Measurements from ENCODE around the gene MYMK.
A peak's percentile ranks its signal among the peaks of the same experiment; 100 is the strongest.

The MYMK gene

DNA sequence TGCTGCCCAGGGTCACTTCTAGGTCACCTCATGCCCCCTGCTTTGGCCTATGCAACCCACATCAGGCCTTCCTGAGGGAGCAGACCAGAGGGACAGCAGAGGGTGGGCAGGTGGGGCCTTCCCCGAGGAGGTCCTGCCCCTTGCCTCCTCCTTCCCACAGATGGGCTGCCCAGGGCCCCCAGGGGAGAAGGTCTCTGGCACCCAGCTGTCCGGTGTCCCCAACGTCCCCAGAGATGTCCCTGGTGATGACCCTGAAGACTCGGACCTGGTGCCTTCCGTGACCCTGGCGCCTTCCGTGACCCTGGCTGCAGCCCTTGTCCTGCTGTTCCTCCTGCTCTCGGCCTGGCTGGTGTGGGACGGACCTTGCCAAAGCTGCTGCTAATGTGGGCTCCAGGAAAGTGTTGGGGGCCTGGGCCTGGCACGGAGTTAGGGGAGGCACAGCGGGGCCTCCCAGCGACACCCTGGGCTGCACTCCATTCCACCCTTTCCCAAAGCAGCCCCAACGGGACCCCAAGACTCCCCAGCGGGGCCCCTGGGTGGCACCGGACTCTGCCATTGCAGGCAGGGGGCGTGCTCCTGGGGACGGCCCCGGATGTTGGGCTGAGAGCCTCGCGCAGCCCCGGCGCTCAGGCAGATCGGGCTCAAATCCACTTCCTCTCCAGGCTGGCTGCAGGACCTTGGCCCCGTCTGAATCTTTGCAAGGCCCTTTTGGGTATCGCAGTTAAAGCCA, 39.1 kb downstream of the MYMK start:
- no peak for DNase-seq (ENCODE audit: low read depth in 2 of 2)

DNA sequence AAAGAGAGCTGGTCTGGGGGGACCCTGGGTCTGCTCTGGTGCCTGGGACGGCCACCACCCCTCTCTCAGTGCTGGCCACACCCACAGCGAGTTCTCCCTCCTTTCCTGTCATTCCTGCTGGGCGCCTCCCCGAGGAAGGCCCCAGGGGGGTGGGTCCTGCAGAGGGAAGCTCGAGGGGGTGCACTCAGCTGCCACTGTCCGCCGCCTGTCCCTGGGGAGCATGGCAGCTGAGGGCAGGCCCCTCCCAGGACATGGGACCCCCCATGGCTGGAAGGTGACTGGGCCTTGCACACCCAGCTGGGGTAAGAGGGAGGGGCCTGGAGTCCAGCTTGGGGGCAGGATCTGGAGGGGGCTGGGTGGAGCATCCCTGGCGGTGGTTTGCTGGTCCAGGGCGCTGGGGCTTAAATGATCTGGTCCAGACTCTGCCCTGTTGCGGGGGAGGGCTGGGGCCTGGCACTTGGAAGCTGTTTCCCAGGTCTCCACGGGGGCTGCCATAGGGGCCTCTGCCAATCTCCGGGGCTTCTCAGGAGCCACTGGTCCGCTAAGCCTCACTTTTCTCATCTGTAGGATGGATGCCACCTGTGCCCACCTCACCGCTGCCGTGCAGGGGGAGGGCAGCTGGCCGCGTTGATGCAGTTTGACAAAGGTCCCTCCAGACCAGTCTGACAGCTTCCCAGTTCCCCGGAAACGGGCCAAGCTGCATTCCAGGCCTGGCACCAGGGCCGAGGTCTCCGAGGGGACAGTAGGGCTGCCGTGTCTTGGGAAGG, 39.9 kb downstream of the MYMK start:
- DNase-seq (ENCODE audit: low read depth in 2 of 2) = no peak

DNA sequence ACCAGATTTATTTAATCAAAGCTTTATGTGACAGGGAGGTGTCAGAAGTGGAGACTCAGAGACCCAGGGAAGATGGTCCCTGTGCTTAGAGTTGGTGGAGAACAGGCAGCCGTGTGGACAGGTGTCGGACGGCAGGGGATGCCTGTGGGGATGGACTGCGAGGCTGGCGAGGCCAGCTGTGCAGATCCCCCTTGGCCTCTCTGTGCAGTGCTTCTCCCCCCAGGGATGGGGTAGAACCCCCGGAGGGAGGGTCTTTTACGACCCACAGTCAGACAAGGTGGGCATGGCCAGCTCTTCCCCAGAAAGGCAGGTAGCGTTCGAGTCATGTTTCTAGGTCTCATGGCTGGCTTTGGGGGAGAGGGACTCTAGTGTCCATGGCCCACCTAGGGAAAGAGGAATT, 41.1 kb downstream of the MYMK start:
- no peak for DNase-seq (ENCODE audit: low read depth in 2 of 2)

DNA sequence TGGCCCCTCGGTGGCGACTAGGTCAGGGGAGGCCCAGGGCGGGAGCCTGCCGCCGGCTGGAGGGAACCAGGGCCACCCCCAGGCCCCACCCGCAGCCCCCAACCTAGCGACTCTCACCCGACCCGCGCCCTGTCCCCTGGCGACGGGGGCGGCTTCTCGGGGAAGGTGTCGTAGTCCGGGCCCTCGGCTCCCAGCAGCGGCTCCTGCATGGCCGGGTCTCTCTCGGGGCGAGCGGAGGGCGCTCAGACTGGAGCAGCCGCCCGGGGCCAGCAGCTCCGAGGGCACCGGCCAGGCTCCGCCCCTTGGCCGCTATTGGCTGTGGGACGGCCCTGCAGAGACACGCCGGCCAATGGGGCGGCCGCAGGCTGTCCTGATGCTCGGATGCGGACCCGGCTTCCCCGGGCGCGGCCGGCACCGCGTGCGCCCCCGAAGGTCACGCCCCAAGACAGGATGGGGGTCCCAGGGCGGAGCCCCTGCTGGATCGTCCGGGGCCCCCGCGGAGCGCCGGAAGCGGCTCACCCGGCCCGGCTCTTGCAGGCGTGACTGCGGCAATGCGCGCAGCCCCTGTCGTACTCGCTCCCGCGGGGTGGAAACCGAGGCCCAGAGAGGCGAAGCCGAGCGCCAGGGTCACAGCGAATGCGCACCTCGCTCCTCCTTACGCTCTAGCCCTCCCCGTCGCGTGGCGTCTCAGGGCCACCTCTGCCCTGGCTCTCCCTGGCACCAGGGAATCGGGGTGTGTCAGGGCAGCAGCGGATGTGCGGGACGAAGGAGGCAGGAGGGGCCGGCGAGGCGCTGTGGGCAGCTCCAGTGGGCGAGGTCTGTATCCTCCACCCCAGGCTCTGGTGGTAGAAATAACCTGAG, 45.7 kb downstream of the MYMK start, which contains the start of gene SLC2A6:
SLC2A6 (minus strand) TSS at position 249 of the 861 bp plus-strand sequence; CDS start at position 209, 40 bp downstream.
- DNase-seq (ENCODE audit: low read depth in 2 of 2) = peak; percentile 31 to 37

DNA sequence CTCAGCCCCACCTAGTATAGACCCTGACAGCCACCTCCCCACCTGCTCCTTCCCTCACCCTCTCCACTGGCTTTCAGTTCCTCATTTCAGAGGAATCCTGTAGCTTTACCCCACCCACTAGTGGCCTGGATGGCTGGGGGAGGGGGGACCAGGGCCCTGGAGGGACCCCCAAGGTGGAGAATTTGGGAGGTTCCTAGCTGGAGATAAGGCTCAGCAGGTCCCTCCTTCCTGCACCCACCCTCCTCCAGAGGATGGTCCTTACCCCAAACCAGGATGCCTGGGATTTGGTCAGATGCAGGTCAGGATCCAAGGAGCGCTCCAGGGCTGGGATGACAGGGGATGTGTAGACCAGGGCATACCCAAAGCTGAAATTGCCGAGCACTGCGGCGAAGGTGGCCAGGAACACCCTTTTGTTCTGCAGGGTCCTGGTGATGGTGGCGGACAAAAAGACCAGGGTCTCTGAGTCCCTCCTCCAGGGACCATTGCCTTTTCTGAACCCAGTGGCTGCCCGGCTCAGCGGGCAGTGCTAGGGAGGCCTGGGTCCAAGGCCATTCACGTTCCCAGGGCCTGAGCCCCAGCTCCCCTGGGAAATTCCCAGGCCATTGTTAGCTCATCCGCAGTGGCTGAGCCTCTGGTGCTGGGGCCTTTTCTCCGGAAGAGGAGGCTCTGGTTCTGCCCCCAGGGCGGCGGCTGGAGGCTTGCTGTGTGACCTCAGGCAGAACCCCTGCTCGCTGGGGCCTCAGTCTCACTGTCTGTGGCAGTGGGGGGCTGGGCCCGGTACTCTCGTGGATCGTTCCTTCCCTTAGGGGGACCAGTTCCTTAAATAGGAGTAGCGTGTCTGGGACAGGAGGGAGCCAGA, 46.5 kb downstream of the MYMK start:
- no peak for DNase-seq (ENCODE audit: low read depth in 2 of 2)

DNA sequence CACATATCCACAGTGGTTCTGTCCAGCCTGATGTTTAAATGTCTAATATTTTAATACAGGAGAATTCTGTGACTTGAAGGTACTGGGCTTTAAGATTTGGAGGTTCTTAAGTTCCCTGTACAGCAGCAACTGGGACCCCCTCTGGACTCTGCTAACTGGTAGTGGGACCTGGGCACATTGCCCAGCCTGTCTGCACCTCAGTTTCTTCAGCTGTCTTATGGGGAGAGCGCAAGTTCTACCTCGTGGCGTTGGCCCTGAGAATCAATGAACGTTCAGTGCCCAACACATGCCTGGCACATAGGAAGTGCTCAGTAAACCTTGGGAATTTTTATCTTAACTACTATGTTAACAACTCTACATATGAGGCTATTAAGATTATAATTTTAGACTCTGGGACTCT, 47.3 kb downstream of the MYMK start:
- DNase-seq (ENCODE audit: low read depth in 2 of 2) = no peak

DNA sequence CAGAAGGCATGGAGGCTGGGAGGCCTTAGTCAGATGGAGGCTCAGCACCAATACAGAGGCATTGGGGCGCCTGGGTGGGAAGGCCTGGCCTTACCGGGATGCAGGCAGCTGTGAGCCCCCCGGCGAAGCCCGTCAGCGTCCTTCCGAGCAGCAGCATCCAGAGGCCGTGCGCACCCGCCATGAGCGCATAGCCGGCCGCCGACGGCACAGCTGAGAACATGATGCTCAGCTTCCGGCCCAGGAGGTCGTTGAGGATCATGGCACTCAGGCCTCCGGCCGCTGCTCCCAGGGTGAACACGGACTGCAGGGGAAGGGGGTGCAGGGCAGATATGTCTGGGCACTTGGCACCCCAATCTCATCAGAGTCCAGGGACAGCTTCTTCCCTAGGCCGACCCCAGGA, 47.8 kb downstream of the MYMK start:
- no peak for DNase-seq (ENCODE audit: low read depth in 2 of 2)

DNA sequence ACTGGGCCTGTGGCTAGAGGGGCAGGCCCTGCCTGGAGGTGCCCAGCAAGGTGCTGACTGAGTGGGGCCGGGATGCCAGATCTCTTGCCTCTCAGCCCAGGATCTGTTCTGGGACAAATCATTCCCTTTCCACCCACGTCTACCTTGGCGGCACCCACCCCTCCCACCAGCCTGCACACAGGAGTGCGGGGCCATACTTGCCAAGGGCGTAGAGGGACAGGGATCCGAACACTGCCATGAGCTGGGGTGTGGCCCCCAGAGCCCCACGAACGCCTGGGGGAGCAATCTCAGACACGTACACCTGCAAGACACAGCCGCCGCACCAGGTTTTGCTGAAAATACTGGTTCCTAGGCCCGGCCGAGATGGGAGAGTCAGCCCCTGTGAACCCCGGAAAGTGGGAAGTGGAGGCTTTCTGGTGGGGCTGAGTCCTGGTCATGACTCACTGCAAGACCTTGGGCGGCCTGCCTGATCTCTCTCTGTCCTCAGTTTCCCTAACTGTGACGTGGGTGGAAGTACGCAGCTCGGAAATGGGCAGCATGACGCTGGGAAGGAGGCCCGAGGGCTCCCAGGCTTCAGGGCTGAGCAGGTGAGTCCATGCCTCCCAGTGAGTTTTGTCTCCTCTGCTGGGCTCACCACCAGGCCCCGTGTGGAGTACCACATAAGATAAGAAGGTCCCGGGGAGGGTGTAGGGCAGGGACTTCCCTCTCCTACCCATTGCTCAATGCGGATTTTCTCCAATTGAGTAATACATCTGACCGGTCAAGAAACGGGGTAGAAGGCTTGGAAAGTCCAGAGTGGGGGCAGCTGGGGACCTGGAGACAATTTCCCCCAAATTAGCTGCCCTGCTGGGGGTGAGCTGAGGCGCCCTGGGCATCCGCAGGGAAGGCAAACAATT, 48.5 kb downstream of the MYMK start:
- DNase-seq (ENCODE audit: low read depth in 2 of 2) = no peak

DNA sequence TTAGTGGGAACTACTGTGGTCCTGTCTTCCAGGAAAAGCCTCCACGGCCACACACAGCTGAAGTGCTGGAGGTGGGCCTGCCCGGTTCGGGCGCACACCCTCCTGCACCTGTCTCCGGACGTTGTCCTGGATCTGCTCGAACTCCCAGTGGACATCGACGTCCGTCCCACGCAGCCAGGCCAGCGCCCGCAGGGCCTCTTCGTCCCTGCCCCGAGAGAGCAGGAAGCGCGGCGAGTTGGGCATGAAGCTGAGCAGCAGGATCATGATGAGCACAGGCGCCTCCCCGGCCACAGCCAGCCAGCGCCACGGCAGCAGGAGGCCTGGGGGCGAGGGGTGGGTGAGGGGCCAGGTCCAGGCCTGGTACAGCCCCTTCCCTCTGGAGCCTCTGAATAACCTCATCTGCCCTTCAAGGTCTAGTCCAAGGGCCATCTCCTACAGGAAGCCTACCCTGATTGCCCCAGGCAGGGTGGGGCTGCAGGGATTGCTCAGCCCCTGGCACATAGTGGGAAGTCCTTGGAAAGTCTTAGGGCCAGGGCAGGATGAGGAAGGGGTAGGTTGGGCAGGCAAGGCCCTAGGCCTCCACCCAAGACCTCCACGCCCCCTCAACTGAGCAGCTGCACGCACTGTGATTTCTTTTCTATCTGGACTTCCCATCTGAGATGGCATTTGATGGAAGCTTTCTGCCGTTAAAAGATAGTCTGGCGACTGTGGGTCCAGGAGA, 49.3 kb downstream of the MYMK start:
- DNase-seq (ENCODE audit: low read depth in 2 of 2) = no peak

DNA sequence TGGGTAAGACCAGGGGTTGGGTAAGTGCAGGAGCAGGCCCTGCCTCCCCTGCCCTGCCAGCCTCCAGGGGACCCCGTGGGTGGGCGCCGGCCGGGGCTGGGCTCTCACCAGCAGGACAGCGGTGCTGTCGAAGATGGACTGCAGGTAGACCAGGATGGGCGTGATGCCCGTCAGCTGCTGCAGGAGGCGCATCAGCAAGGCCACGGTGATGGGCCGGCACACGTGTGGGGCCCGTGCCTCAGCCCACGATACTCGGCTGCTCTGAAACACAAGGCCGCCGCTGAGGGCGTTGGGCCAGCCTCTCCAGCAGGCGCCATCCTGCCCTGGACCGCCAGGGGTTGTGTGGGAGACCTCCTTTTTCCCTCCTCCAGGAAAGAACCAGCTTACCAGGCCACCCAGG, 49.9 kb downstream of the MYMK start:
- DNase-seq (ENCODE audit: low read depth in 2 of 2) = no peak

DNA sequence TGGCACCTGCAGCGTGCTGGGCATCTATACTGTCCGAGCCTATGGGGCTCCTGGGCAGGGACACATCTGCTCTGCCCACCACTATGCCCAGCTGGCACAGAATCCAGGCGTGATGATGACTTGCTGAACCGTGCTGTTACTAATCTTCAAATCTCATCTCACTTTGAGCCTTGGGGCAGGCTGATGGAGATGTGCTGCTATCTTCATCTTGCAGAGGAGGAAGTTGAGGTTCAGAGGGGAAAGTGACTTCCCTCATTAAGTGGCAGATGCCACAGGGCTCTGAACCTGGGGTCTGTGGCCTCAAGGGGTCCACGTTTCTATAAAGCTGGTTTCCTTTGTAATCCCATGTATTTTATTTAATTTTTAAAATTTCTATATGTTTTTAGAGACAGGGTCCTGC, 50.5 kb downstream of the MYMK start:
- DNase-seq (ENCODE audit: low read depth in 2 of 2) = no peak

DNA sequence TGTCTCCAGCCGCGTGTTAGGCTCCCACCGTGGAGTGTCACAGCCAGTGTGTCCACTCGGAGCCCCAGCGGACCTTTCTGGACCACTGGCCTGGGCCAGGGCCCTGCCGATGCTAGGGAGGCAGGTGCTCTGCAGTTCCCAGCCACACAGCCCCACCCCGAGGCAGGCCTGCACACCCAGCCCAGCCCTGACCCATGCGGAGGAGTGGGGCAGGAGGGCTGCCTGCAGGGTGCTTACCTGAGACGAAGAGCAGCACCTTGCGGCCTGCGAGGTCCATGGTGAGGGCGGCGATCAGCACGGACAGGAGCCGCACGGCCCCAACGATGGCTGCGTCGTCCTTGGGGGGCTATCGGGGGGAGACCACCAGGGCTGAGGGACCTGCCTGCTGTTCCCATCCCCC, 51.0 kb downstream of the MYMK start:
- no peak for DNase-seq (ENCODE audit: low read depth in 2 of 2)

DNA sequence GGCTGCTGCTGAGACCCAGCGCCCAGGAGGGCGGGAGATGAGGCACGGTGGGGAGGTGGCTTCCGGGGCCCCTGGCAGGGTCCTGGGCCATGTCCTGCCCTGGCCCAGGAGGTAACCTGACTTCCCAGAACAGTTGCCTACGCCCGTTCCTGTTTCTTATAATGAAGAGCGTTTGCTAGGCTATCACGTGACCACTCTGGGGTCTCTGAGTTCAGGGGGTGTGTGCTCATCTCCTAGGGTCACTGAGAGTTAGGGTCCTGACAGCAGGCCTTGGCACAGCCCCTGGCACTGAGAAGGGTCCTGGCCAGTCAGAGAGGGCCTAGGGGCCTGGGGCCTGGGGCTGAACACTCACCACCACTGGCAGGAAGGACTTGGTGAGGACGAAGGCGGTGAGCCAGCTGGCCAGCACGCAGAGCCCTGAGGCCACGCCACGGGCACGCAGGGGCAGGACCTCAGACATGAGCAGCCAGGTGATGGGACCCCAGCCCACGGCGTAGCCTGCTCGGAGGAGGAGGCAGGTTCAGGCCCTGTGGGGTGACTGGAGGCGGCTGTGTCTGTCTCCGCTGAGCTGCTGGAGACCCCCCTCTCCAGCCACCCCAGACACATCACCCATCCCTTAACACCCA, 51.9 kb downstream of the MYMK start:
- no peak for DNase-seq (ENCODE audit: low read depth in 2 of 2)

DNA sequence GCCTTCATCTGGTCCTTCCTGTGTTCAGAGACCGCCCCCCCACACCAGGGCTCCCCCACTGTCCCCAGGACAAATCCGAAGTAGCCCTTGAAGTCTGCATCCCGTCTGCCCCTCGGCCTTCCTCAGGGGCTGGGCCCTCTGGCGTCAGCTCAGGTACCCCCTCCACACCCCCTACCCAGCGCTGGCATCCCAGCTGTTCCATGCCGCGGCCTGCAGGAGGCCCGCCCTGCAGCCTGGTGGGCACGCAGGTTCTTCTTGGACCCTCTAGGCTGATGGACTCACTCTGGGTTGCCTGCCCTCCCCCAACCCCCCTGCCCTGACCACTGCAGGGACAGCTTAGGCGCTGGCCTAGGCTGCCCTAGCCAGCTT, 52.5 kb downstream of the MYMK start:
- no peak for DNase-seq (ENCODE audit: low read depth in 2 of 2)

DNA sequence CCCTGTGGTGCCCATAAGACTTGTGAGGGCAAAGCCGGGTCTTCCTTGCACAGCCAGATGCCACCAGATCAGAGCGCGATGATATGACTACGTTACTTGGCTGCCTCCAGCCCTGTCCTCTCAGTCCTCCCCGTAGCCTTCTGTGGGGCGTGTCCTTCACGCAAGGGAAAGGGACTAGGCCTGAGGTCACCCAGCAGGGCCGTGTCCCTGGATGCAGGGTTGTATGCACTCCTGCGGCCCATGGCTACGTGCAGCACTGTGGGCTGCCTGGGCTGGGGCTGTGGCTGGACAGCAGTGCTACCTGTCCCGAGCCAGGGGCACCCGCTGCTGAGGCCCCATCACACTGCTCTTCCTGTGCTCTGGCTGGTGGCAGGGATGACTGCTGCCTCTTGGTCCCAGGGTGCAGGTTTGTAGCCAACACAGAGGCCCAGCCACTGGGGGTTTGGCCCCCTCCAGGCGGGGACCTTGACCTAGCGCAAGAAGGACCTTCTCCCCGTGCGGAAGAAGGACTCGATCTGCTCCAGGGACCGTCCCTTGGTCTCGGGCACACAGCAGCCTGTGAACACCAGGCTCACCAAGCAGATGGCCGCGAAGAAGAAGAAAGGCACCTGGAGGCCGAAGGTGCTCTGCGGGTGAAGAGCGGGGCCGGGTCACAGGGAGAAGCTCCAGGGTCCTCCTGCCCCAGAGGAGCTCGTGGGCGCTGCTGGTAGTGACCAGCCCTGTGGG, 53.0 kb downstream of the MYMK start:
- no peak for DNase-seq (ENCODE audit: low read depth in 2 of 2)

DNA sequence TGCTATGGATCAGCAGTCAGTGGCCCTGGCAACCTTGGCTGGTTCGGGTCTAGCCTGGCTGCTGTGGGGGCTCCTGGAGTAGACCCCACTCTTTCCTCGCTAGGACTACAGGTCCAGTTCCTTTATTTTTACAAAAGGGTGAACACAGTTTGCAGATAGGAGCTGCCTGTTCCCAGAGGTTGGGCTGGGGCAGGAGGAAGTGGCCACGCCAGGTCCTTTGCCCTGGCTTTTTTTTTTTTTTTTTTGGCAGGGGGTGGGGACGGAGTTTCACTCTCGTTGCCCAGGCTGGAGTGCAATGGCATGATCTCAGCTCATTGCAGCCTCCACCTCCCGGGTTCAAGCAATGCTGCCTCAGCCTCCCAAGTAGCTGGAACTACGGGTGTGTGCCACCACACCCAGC, 53.8 kb downstream of the MYMK start:
- no peak for DNase-seq (ENCODE audit: low read depth in 2 of 2)

DNA sequence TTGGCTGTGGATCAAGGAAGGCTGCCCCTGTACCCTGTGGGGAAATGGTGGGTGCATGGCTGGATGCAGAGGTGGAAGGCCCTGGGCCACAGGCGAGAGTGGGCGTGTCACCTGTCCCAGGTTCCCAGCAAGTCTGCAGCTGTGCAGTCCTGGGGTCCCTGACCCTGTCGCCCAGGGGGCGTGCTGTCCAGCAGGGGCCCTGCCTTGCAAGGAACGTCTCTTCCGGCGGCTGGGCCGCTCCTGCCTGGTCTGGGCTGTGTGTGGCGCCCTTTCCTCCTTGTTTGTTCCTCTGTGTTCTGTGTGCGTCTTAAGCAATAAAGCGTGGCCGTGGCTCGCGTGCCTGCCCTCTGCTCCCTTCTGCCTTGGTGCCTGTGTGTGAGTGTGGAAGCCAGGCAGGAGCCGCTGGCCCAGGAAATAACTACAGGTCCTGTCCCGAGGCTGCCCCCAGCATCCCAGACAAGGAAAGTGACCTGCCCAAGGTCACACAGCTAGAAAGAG, 54.3 kb downstream of the MYMK start:
- DNase-seq (ENCODE audit: low read depth in 2 of 2) = no peak

DNA sequence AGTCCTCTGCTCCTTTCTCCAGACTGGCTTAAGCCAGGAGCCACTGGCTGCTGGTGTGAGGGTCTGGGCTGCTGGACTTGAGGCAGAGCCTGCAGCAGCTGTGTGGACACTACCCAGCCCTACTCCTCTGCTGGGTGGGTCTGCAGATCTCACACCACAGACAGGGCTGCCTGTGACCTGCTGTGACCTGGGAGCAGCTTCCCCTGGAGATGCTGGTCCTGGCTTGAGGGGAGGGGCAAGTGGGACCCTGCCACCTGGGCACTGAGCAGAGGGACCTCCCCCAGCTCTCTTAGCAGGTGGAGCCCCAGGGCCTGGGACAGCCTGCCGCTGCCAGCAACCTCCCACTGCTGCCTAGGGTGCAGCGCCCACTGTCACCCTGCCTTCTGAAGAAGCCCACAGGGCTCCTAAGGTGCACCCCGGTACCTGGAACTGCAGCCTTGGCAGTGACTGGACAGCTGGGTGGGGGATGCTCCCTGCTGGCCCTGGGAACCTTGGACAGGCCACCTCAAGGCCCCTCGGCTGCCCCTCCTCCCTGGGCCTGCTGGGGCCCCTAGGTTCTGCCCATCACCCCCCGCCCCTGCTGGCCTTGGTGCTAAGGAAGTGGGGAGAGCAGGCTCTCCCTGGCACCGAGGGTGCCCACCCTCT, 55.9 kb downstream of the MYMK start:
- DNase-seq (ENCODE audit: low read depth in 2 of 2) = no peak
